Inflammatory macrophage treated with lipopolysaccharide for 4 hours (primary cell): ENCODE measurements around the gene KIAA2012.
A peak's percentile ranks its signal among the peaks of the same experiment; 100 is the strongest.

Experiments used
- DNase-seq: peaks from one replicate; pipeline ENCODE4 v3.0.0-alpha.2; 2020

KIAA2012 gene

GRCh38 chr2:202043475-202043874, 29.6 kb upstream of the KIAA2012 start:
- DNase-seq: peak; percentile 70

DNA sequence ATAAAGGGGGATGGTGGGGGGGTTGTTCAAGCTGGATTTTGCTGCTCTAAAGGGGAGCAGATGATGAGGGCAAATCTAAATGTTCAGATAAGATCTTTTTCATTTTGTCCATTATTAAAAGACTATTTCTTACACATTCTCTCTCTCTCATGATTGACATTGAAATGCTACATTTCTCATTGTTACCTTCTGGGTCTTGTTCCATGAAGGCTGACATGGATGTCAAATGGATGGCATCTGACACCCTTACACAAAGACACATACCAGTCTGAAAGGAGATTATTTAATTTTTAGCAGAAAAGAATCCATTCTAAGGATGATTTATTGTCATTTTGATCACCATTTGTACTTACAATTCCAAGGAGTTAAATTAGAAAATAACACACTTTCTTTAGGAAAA, 28.3 kb upstream of the KIAA2012 start:
- no peak for DNase-seq

DNA sequence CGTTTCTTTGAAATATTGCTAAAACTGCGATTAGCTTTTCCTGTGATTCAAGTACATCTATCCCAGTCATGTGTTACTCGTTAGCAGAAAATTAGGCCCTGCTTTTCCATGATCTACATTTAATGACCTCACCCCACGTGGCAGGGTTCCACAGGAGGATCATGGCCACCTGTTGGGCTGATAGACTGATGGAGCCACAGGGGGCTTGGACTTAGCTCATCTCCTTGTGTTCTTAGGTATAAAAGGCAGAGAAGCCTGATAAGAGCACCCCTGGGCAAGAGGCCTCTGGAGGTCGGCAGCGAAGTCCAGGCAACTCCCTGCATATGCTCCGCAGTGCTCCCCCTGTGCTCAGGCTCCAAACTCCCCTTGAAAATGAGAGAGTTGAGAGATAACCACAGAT, 26.5 kb upstream of the KIAA2012 start:
- DNase-seq: no peak

GRCh38 chr2:202049092-202049728, 23.8 kb upstream of the KIAA2012 start:
- no peak for DNase-seq

- DNase-seq: no peak
These were observed 23.2 kb upstream of the KIAA2012 start for GRCh38 chr2:202049840-202050239.

- DNase-seq: no peak
These were observed 22.4 kb upstream of the KIAA2012 start for GRCh38 chr2:202050652-202051051.

DNA sequence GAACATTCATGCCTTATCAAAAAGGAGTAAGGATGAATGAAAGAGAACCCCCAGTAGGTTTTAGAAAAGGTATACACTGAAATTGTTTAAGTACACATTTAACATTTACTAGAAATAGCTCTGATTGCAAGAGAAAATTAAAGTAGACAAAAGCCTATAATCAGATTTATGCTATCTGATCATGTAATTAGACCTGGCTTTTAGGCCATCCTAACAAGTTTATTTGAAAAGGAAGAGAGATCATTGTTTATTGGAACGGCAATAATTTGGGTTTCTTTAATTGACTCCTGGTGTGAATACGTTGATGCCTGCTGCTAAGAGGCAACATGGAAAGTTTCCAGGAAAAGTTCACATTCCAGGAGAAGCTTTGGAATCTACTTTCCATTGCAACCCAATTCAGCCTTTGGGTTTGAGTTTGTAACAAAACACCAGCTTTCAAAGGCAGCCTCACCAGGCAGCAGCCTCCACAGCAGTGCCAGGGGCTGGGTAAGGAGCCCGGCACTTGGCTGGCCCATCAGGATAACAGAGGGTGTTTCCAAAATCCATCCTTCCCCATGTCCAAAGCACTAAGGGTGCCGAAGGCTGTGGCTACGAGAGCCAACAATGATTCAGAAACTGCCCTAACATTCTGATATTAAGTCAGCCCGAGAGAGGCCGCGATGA, 21.4 kb upstream of the KIAA2012 start:
- DNase-seq: no peak

- no peak for DNase-seq
These were observed 20.8 kb upstream of the KIAA2012 start for GRCh38 chr2:202052235-202052634.

- no peak for DNase-seq
These were observed 18.4 kb upstream of the KIAA2012 start for GRCh38 chr2:202054679-202055078.

GRCh38 chr2:202056611-202057010, 16.4 kb upstream of the KIAA2012 start:
- no peak for DNase-seq

- no peak for DNase-seq
These were observed 12.8 kb upstream of the KIAA2012 start for GRCh38 chr2:202060218-202060617.

- DNase-seq: no peak
These were observed 11.4 kb upstream of the KIAA2012 start for GRCh38 chr2:202061695-202062094.

GRCh38 chr2:202064171-202064880, 8.7 kb upstream of the KIAA2012 start:
- DNase-seq: peak; percentile 52

DNA sequence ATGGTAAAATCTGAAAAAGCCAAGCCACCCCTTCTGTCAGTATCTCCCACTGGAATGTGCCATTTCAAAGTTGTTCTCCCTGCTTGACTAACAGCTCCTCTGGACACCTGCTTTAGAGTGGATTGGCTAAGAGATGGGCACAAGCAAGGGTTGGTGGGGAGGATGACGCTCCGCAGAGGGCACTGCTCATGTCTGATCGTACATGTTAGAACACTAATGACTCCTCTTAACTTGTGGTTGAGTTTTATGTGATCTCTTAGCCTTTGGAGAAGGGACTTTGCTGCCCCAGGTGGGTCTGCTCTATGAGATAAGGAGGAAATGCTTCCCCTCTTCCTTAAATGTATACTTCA, 8.2 kb upstream of the KIAA2012 start:
- no peak for DNase-seq

DNA sequence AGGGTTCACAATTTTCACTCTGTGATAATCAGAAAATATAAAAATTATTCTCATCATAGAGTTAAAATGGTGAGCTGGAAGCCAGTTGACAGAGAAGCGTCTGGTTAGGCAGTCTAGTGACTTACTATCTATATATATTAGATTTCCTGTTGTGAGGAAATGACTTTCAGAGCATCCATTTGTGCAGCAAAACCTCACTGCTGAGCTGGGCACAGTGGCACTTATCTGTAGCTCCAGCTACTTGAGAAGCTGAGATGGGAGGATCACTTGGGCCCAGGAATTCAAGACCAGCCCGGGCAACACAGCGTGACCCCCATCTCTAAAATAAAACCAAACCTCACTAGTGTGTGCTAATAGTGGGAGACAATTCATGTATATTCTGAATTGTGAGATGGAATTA, 7.2 kb upstream of the KIAA2012 start:
- no peak for DNase-seq

GRCh38 chr2:202066875-202067274, 6.2 kb upstream of the KIAA2012 start:
- DNase-seq: no peak

- no peak for DNase-seq
These were observed 5.5 kb upstream of the KIAA2012 start for GRCh38 chr2:202067589-202067988.

DNA sequence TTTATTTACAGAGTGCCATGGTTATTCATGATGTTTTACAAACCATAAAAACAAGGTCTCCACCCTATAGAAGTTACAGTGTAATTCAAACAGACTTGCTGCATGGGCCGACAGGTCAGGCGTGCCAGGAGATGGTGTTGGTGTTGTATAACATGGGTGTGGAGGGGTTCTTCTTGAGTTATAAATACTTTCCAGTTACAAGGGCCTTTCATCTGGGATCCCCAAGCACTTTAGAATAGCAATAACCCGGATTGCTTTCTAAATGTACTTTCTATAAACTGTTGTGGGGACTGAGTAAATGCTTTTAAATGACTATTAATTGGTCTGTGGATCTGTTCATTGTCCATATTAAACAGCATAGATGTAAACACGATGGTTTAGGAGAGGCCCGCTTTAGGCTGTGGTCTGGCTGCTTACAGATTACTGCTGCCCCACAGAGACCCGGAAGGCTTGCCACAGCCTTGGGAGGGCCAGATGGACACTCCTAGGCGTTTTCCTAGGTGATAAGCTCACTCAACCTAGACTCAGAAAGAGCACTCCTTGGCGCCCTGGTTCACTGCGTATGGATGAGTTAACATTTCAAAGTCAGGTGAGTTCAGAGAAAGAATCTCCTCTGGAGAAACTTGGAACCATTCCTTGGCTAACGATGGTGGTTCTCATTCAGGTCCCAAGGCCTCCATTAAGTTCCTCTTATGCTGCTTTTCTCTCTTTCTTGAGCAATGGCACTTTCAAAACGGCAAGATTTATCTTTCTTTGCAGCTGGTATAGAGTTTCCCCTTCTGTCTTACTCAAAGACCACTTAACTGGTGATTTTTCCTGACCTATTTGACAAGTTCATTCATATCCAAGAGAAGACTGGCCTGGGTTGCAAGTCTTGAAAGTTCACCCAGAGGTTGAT, 3.6 kb upstream of the KIAA2012 start:
- no peak for DNase-seq

DNA sequence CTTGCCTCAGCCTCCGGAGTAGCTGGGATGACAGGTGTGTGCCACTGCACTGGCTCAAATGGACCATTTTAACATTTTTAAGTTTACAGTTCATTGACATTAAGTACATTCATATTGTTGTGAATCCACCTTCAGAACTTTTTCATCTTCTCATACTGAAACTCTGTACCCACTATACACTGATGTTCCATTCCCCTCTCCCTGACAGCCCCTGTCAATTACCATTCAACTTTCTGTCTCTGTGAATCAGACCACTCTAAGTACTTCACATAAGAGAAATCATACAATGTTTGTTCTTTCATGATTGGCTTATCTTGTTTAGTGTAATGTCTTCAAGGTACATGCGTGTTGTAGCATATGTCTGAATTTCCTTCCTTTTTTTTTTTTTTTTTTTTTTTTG, 1.9 kb upstream of the KIAA2012 start:
- no peak for DNase-seq

GRCh38 chr2:202072226-202072625, 829 bp upstream of the KIAA2012 start:
- peak; percentile 4 for DNase-seq

- no peak for DNase-seq
These were observed 1.3 kb downstream of the KIAA2012 start for GRCh38 chr2:202074324-202074723.

DNA sequence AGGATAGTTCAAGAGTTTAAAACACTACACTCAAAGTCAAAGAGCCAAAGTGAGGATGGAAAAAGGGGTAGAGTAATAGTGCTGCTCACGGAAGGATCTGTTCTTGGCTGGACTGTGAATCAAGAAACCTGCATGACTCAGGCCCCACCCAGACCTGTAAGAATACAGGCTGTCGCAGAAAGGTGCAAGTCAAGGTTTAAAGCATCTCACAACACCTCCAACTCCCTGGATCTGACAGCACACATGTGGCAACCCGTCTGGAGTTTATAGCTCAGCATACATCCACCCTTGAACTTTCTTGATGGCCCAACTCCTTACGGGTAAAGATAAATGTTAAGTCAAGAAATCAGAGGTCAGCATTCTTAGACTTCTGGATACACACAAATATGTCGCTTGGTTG, 6.3 kb downstream of the KIAA2012 start:
- no peak for DNase-seq

DNA sequence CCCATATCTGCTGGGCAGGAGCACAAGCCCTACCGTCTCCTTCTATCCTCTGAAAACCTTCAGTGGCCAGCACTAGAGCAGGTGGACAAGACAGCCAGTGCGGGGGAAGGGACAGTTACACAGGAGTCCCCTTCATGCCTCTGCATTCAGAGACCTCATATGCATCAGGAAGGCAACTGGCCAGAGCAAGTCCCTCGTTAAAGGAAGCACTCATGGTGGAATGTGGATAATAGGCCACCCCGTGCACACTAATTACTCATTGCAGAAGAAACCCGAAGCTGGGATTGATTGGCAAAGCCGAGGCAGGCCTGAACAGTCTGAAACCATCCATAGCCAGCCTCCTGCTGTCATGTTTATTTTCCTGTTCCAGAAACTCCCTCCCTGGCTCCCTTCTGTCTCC, 11.2 kb downstream of the KIAA2012 start:
- DNase-seq: no peak
